ENCODE measurements around the gene HAS3.
"Not testable (repeated sequence)": the region's sequence is repeated elsewhere in the genome, so short reads cannot be mapped to it uniquely, and the experiment has no call there.

The HAS3 gene

DNA sequence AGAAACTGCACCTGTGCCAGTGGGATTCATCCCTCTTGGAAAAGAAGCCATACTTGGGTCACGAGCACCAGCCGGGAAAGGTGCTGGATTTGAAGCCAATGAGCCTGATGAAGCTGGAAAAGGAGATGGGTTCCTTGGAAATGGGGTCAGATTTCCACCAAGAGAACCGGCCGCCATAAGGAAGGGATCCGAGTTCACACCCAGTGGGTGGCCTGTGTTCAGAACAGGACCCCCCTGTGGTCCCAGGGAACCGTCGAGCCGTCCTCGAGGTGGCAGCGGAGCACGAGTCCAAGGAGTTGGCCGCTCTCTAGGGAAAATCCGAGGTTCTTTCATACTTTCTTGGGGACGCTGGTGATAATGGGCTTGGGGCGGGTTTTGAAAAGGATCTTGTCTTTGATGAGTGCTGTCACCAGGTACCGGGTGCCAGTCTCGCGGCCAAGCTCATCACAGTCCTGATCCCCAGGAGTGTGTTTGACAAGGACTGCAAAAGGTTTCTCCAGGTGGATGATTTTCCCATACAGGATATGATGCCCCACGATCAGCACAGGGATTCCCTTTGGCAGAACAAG lies 14.7 kb downstream of the HAS3 start:
- H3K9ac ChIP-seq (ENCODE audit: low read length), result no peak overlapping the region
- H3K9me3 ChIP-seq (ENCODE audit: low read length), result no peaks in the 10 kb centered on the region
- H3K4me3 ChIP-seq (ENCODE audit: low read depth in 1 of 2, low read length in 2 of 2), result no peak overlapping the region
- peaks cover 7% of the 10 kb centered on the region for H3K4me1 ChIP-seq (ENCODE audit: insufficient read depth, low read length)
- H3K36me3 ChIP-seq (ENCODE audit: insufficient read depth, low read length), result peaks cover 46% of the 10 kb centered on the region
- H3K27ac ChIP-seq (ENCODE audit: low read depth, low read length), result no peak overlapping the region
- H3K27me3 ChIP-seq (ENCODE audit: control insufficient read depth in 1 of 2, insufficient read depth in 2 of 2, low read length in 2 of 2), result no peaks in the 10 kb centered on the region

DNA sequence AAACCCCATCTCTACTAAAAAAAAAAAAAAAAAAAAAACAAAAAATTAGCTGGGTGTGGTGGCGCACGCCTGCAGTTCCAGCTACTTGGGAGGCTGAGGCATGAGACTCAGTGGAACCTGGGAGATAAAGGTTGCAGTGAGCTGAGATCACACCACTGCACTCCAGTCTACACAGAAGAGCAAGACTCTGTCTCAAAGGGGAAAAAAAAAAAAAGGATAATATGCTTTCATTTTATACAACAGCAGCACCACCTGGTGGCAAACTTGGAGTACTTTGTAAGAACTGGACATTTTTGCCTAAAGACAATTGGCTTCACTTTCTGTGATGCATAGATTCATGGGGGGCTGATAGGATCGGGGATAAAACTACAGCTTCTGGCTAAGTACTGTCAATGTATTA lies 18.5 kb downstream of the HAS3 start:
- H3K4me1 ChIP-seq (ENCODE audit: insufficient read depth, low read length), result peaks cover 9% of the 10 kb centered on the region
- no peak overlapping the region for H3K27ac ChIP-seq (ENCODE audit: low read depth, low read length)
- H3K9me3 ChIP-seq (ENCODE audit: low read length), result no peaks in the 10 kb centered on the region
- H3K4me3 ChIP-seq (ENCODE audit: low read depth in 1 of 2, low read length in 2 of 2), result no peak overlapping the region
- H3K9ac ChIP-seq (ENCODE audit: low read length), result no peak overlapping the region
- H3K27me3 ChIP-seq (ENCODE audit: control insufficient read depth in 1 of 2, insufficient read depth in 2 of 2, low read length in 2 of 2), result no peaks in the 10 kb centered on the region
- H3K36me3 ChIP-seq (ENCODE audit: insufficient read depth, low read length), result peaks cover 29% of the 10 kb centered on the region

DNA sequence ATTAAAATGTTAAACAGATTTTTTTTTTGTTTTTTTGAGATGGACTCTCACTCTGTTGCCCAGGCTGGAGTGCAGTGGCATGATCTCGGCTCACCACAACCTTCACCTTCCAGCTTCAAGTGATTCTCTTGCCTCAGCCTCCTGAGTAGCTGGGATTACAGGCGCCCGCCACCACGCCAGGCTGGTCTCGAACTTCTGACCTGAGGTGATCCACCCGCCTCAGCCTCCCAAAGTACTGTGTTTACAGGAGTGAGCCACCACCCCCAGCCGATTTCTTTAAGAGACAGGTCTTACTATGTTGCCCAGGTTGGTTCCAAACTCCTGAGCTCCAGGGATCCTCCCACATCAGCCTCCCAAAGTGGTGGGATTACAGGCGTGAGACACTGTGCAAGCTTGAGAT lies 19.0 kb downstream of the HAS3 start:
- H3K9ac ChIP-seq (ENCODE audit: low read length); H3K9me3 ChIP-seq (ENCODE audit: low read length); H3K4me3 ChIP-seq (ENCODE audit: low read depth in 1 of 2, low read length in 2 of 2); H3K4me1 ChIP-seq (ENCODE audit: insufficient read depth, low read length); H3K27ac ChIP-seq (ENCODE audit: low read depth, low read length); H3K27me3 ChIP-seq (ENCODE audit: control insufficient read depth in 1 of 2, insufficient read depth in 2 of 2, low read length in 2 of 2): not testable (repeated sequence)
- peaks cover 24% of the 10 kb centered on the region for H3K36me3 ChIP-seq (ENCODE audit: insufficient read depth, low read length)

DNA sequence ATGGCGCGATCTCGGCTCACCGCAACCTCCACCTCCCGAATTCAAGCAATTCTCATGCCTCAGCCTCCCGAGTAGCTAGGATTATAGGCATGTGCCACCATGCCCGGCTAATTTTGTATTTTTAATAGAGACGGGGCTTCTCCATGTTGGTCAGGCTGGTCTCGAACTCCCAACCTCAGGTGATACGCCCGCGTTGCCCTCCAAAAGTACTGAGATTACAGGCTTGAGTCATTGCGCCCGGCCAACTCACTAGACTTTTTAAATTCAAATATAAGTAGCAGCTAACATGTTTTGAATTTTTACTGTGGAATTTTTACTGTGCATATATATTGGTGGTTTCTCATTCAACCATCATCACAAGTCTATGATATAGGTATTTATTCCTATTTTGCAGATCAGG lies 19.5 kb downstream of the HAS3 start:
- H3K27ac ChIP-seq (ENCODE audit: low read depth, low read length); H3K9ac ChIP-seq (ENCODE audit: low read length); H3K4me3 ChIP-seq (ENCODE audit: low read depth in 1 of 2, low read length in 2 of 2); H3K9me3 ChIP-seq (ENCODE audit: low read length); H3K4me1 ChIP-seq (ENCODE audit: insufficient read depth, low read length); H3K27me3 ChIP-seq (ENCODE audit: control insufficient read depth in 1 of 2, insufficient read depth in 2 of 2, low read length in 2 of 2): not testable (repeated sequence)
- peaks cover 20% of the 10 kb centered on the region for H3K36me3 ChIP-seq (ENCODE audit: insufficient read depth, low read length)

DNA sequence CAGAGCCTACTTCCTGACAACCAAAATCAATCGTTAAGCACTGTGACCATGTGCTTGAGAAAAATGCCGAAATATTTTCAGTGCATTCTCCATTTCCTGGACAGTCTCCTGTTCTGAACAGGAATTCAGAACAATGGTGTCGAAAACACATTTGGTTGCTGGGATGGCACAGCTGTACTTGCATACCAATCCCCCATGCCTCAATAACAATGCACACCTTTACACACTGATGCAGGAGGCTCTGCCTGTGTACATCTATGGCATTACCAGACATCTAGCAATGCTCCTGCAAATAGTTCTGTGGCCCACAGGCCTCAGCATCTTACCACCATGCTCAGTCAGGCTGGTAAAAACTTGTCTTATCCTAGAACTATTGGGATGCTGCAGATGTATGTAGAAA lies 20.8 kb downstream of the HAS3 start:
- Histone ChIP-seq H3K27me3 (ENCODE audit: control insufficient read depth in 1 of 2, insufficient read depth in 2 of 2, low read length in 2 of 2) (no peaks in the 10 kb centered on the region), H3K36me3 (ENCODE audit: insufficient read depth, low read length) (peaks cover 8% of the 10 kb centered on the region), H3K4me1 (ENCODE audit: insufficient read depth, low read length) (peaks cover 14% of the 10 kb centered on the region), H3K9ac (ENCODE audit: low read length) (no peak overlapping the region), H3K27ac (ENCODE audit: low read depth, low read length) (no peak overlapping the region), H3K4me3 (ENCODE audit: low read depth in 1 of 2, low read length in 2 of 2) (no peak overlapping the region), H3K9me3 (ENCODE audit: low read length) (no peaks in the 10 kb centered on the region)

DNA sequence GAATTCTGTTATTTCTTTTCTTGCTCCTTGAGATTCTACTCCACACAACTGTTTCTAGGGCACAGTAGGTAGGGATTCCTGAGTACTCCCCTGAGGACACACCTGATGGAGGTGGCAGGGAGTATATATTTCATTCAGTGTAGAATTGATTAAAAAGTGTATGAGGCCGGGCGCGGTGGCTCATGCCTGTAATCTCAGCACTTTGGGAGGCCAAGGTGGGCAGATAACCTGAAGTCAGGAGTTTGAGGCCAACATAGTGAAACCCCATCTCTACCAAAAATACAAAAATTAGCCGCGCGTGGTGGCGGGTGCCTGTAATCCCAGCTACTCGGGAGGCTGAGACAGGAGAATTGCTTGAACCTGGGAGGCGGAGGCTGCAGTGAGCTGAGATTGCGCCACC lies 21.3 kb downstream of the HAS3 start:
- not testable (repeated sequence) for H3K4me3 ChIP-seq (ENCODE audit: low read depth in 1 of 2, low read length in 2 of 2); H3K9me3 ChIP-seq (ENCODE audit: low read length); H3K27ac ChIP-seq (ENCODE audit: low read depth, low read length); H3K27me3 ChIP-seq (ENCODE audit: control insufficient read depth in 1 of 2, insufficient read depth in 2 of 2, low read length in 2 of 2); H3K36me3 ChIP-seq (ENCODE audit: insufficient read depth, low read length); H3K9ac ChIP-seq (ENCODE audit: low read length)
- peaks cover 14% of the 10 kb centered on the region for H3K4me1 ChIP-seq (ENCODE audit: insufficient read depth, low read length)

DNA sequence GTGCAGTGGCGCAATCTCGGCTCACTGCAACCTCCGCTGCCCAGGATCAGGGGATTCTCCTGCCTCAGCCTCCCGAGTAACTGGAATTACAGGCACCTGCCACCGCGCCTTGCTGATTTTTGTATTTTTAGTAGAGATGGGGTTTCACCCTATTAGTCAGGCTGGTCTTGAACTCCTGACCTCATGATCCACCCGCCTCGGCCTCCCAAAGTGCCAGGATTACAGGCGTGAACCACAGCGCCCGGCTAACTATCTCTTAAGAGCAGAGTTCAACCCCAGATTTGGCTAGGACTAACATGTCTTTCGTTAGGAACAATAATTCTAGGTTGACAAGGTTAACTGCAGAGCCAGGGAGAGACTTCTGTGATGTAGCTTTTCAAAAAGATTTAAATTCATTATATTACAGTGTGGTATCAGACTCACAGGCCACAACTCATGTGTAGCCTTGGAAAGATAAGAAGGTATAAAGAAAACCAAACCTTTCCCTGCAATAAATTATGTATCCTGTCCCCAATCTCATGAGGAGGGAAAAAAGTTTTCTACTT lies 22.6 kb downstream of the HAS3 start:
- Histone ChIP-seq H3K9me3 (ENCODE audit: low read length) (no peaks in the 10 kb centered on the region), H3K36me3 (ENCODE audit: insufficient read depth, low read length) (peaks cover 7% of the 10 kb centered on the region), H3K27ac (ENCODE audit: low read depth, low read length) (no peak overlapping the region), H3K9ac (ENCODE audit: low read length) (no peak overlapping the region), H3K4me3 (ENCODE audit: low read depth in 1 of 2, low read length in 2 of 2) (no peak overlapping the region), H3K4me1 (ENCODE audit: insufficient read depth, low read length) (peaks cover 17% of the 10 kb centered on the region), H3K27me3 (ENCODE audit: control insufficient read depth in 1 of 2, insufficient read depth in 2 of 2, low read length in 2 of 2) (no peaks in the 10 kb centered on the region)

DNA sequence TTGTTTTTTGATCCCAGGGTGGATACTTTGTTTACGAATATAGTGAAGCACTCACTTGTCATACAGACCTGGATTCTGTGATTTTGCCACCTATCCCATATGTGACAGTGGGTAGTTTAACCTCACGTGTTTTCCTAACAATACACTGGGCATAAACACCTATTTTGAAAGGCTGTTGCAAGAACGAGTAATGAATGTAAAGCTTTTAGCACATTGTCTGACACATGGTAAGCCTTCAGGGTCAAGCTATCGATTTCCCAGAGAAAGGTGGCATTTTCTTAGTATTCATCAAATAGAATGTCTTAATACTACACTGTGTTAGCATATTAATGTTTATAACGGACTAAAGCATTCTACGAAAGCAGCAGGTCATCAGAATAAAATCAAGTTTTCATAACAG lies 25.0 kb downstream of the HAS3 start:
- Histone ChIP-seq H3K36me3 (ENCODE audit: insufficient read depth, low read length) (peaks cover 7% of the 10 kb centered on the region), H3K9me3 (ENCODE audit: low read length) (no peaks in the 10 kb centered on the region), H3K27me3 (ENCODE audit: control insufficient read depth in 1 of 2, insufficient read depth in 2 of 2, low read length in 2 of 2) (no peaks in the 10 kb centered on the region), H3K9ac (ENCODE audit: low read length) (no peak overlapping the region), H3K4me3 (ENCODE audit: low read depth in 1 of 2, low read length in 2 of 2) (no peak overlapping the region), H3K4me1 (ENCODE audit: insufficient read depth, low read length) (peaks cover 24% of the 10 kb centered on the region), H3K27ac (ENCODE audit: low read depth, low read length) (no peak overlapping the region)

DNA sequence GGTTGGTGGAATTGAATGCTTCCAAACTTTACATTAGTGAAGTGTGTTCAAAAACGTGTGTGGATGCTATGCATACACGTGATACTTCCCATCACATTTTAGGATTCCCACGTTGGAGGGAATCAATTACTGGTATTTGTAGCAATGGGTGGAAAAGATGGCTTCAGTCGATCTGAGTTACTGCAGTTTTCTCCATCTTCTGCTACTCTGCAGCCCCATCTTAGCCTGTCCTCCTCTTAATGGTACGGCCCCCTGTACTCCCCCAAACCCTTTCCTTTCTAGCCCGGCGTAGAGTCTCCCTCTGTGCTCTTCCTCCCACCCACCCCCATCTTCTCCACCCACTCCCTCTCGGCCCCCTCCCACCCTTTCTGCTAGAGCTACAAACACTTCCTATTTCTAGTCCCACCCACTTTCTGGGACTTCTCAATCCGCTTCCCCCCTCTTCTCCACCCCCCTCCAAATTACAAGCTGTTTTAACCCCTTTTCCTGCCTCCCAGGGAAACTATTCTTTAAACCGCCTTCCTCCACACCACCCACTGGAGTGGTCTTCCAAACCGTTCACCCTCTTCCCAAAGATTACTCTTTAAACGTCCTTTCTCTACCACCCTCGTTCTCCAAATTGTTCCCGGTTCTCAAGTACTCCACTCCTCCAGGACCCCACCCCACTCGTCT lies 25.9 kb downstream of the HAS3 start:
- Histone ChIP-seq H3K27me3 (ENCODE audit: control insufficient read depth in 1 of 2, insufficient read depth in 2 of 2, low read length in 2 of 2) (no peaks in the 10 kb centered on the region), H3K9ac (ENCODE audit: low read length) (peak overlapping the region; percentile 72), H3K4me1 (ENCODE audit: insufficient read depth, low read length) (peaks cover 21% of the 10 kb centered on the region), H3K36me3 (ENCODE audit: insufficient read depth, low read length) (peaks cover 3% of the 10 kb centered on the region), H3K4me3 (ENCODE audit: low read depth in 1 of 2, low read length in 2 of 2) (peak overlapping the region; percentile 72 to 86), H3K9me3 (ENCODE audit: low read length) (no peaks in the 10 kb centered on the region), H3K27ac (ENCODE audit: low read depth, low read length) (peak overlapping the region; percentile 73)

DNA sequence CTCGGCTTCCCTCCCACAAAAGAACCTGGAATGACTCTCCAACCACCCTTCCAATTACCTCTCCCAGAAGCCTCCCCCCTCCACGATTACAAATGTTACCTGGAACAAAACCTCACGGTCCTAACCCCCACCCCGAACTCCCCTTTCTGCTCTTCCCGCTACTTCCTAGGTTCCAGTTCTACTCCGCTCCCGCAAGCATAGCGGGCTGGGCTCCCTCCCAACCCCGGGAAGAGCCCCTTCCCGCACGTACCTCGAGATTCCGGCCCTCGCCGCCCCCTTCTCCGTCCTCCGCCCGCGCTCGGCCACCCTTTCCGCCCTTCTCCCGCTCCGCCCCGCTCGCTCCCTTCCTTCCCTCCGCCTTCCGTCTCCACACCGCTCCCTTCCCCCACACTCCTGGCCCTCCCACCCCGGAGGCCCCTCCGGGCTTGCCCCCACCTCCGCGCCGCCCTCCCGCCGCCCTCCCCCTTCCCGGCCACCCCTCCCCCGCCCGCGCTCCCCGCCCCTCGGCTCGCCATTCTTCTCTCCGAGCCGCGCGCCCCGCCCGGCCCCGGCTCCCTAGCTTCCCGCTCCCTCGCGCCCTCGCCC lies 26.5 kb downstream of the HAS3 start:
- H3K9me3 ChIP-seq (ENCODE audit: low read length), result no peaks in the 10 kb centered on the region
- H3K36me3 ChIP-seq (ENCODE audit: insufficient read depth, low read length), result peaks cover 5% of the 10 kb centered on the region
- H3K27ac ChIP-seq (ENCODE audit: low read depth, low read length), result peak overlapping the region; percentile 73
- H3K27me3 ChIP-seq (ENCODE audit: control insufficient read depth in 1 of 2, insufficient read depth in 2 of 2, low read length in 2 of 2), result no peaks in the 10 kb centered on the region
- peak overlapping the region; percentile 72 for H3K9ac ChIP-seq (ENCODE audit: low read length)
- H3K4me3 ChIP-seq (ENCODE audit: low read depth in 1 of 2, low read length in 2 of 2), result peak overlapping the region; percentile 72 to 89
- peaks cover 20% of the 10 kb centered on the region for H3K4me1 ChIP-seq (ENCODE audit: insufficient read depth, low read length)

DNA sequence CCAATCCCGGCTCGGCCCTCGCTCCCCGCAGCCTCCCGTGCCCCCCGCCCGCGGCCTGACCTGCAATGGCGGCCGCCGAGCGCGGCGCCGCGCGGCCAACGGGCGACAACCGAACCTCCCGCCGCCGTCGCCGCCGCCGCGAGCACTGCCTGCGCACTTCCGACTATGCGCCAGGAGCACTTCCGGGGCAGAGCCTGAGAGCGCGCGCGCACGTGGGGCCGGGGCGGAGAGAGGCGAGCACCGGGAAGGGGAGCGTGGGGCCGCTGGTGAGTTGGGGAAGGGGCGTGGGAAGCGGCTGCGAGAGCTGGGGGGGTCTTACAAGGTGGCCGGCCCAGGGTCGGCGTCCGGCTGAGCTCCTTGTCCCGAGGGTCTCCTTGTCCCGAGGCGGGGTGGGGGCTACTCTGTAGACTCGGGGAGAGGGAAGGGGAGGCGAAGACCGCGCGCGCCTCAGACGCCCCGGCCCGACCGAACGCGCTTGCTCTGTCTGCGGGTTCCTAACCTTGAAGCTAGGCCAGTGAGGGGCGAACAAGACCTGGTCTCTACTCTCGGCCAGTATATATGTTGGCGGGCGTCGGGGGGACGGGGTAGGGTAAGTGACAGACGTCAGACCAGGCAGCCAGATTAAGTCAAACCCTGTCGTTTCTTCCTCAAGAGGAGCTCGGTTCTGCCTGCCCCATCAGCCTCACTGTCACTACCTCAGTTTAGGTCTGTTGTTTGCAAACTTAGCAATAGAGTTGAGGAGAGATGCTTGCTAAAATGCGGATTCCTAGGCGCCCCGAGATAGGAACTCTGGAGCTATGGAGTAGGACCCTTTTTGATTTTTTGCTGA lies 27.2 kb downstream of the HAS3 start, which contains the start of the genes CHTF8 and UTP4:
Gene CHTF8 (minus strand): TSS at position 165 of the 829 bp plus-strand sequence. CDS start 11,130 bp downstream, outside the sequence.
Gene UTP4 (plus strand): TSS at position 226 of the 829 bp plus-strand sequence. CDS start 811 bp downstream, outside the sequence.
- Histone ChIP-seq H3K9me3 (ENCODE audit: low read length) (no peaks in the 10 kb centered on the region), H3K27me3 (ENCODE audit: control insufficient read depth in 1 of 2, insufficient read depth in 2 of 2, low read length in 2 of 2) (no peaks in the 10 kb centered on the region), H3K27ac (ENCODE audit: low read depth, low read length) (peak within 1 kb of the TSS; percentile 73), H3K36me3 (ENCODE audit: insufficient read depth, low read length) (peaks cover 10% of the 10 kb centered on the region), H3K4me3 (ENCODE audit: low read depth in 1 of 2, low read length in 2 of 2) (peak within 1 kb of the TSS; percentile 72 to 89), H3K9ac (ENCODE audit: low read length) (peak within 1 kb of the TSS; percentile 72), H3K4me1 (ENCODE audit: insufficient read depth, low read length) (peaks cover 20% of the 10 kb centered on the region)
